Muscle layer of colon (tissue), 2 donors: ENCODE results near the gene TTC33.

Experiments used
- H3K27ac ChIP-seq: one replicate; pipeline ENCODE4 v1.7.0; 2013; ENCODE audit warnings: low read depth, mild to moderate bottlenecking, low read length, moderate library complexity
- H3K27me3 ChIP-seq, 2 donors: one replicate each; pipeline ENCODE4 v1.7.0; 2013; ENCODE audit warnings: low read length in 2 of 2, mild to moderate bottlenecking in 2 of 2; ENCODE audit not compliant: insufficient read depth in 2 of 2, control insufficient read depth in 1 of 2
- H3K36me3 ChIP-seq: one replicate; pipeline ENCODE4 v1.7.0; 2013; ENCODE audit warnings: mild to moderate bottlenecking, low read length; ENCODE audit not compliant: insufficient read depth
- H3K4me1 ChIP-seq: one replicate; pipeline ENCODE4 v1.7.0; 2013; ENCODE audit warnings: mild to moderate bottlenecking, low read length; ENCODE audit not compliant: insufficient read depth
- H3K4me3 ChIP-seq, 2 donors: one replicate each; pipeline ENCODE4 v1.7.0; 2013; ENCODE audit warnings: low read length in 2 of 2, low read depth in 1 of 2, mild to moderate bottlenecking in 1 of 2, moderate library complexity in 1 of 2
- H3K9ac ChIP-seq: one replicate; pipeline ENCODE4 v1.7.0; 2013; ENCODE audit warnings: low read length
- H3K9me3 ChIP-seq: one replicate; pipeline ENCODE4 v1.7.0; 2013; ENCODE audit warnings: mild to moderate bottlenecking, low read length
- donor health status: abdominal sarcoma.
- donor health status: Adenocarcinoma of cecum.

TTC33 gene

GRCh38 chr5:40685193-40685592 lies 70.6 kb downstream of the TTC33 start:
- peak overlapping the region; percentile 9 for H3K27ac ChIP-seq
- no peaks in the 10 kb centered on the region for H3K36me3 ChIP-seq
- H3K9me3 ChIP-seq, result no peaks in the 10 kb centered on the region
- peaks cover 0 to 7% of the 10 kb centered on the region in 2 donors for H3K27me3 ChIP-seq
- peak overlapping the region in 1 of 2 donors; percentile 30 for H3K4me3 ChIP-seq
- H3K4me1 ChIP-seq, result peaks cover 44% of the 10 kb centered on the region
- H3K9ac ChIP-seq, result no peak overlapping the region

GRCh38 chr5:40683305-40683704 lies 72.5 kb downstream of the TTC33 start:
- H3K4me1 ChIP-seq, result peaks cover 26% of the 10 kb centered on the region
- H3K27ac ChIP-seq, result peak overlapping the region; percentile 91
- H3K27me3 ChIP-seq, result peaks cover 0 to 7% of the 10 kb centered on the region in 2 donors
- H3K36me3 ChIP-seq, result no peaks in the 10 kb centered on the region
- peak overlapping the region in 1 of 2 donors; percentile 82 for H3K4me3 ChIP-seq
- peak overlapping the region; percentile 37 for H3K9ac ChIP-seq
- H3K9me3 ChIP-seq, result no peaks in the 10 kb centered on the region

GRCh38 chr5:40682154-40683017 lies 73.4 kb downstream of the TTC33 start:
- peak overlapping the region; percentile 81 for H3K9ac ChIP-seq

GRCh38 chr5:40681363-40682153 lies 74.2 kb downstream of the TTC33 start:
- Histone ChIP-seq H3K4me1 (peaks cover 25% of the 10 kb centered on the region), H3K27me3 (peaks cover 0 to 7% of the 10 kb centered on the region in 2 donors), H3K36me3 (no peaks in the 10 kb centered on the region), H3K9me3 (no peaks in the 10 kb centered on the region), H3K27ac (peak overlapping the region; percentile 91), H3K9ac (peak overlapping the region; percentile 81), H3K4me3 (peak overlapping the region; percentile 79 to 82)

More at GRCh38 chr5:40682154-40683017, 73.4 kb downstream of the TTC33 start:
- no peaks in the 10 kb centered on the region for H3K9me3 ChIP-seq
- H3K36me3 ChIP-seq, result no peaks in the 10 kb centered on the region
- peak overlapping the region; percentile 79 to 82 for H3K4me3 ChIP-seq
- H3K27ac ChIP-seq, result peak overlapping the region; percentile 91
- H3K4me1 ChIP-seq, result peaks cover 21% of the 10 kb centered on the region
- peaks cover 0 to 7% of the 10 kb centered on the region in 2 donors for H3K27me3 ChIP-seq

GRCh38 chr5:40680741-40681362 lies 74.9 kb downstream of the TTC33 start:
- H3K4me3 ChIP-seq, result peak overlapping the region; percentile 79 to 82
- no peaks in the 10 kb centered on the region for H3K9me3 ChIP-seq
- peak overlapping the region; percentile 91 for H3K27ac ChIP-seq
- peak overlapping the region; percentile 81 for H3K9ac ChIP-seq
- H3K4me1 ChIP-seq, result peaks cover 20% of the 10 kb centered on the region
- peaks cover 0 to 7% of the 10 kb centered on the region in 2 donors for H3K27me3 ChIP-seq
- H3K36me3 ChIP-seq, result no peaks in the 10 kb centered on the region

- Histone ChIP-seq H3K9ac (peak within 1 kb of the TSS; percentile 81), H3K4me3 (peak within 1 kb of the TSS; percentile 79 to 82), H3K9me3 (no peaks in the 10 kb centered on the region), H3K36me3 (no peaks in the 10 kb centered on the region), H3K27ac (peak within 1 kb of the TSS; percentile 91), H3K4me1 (peaks cover 14% of the 10 kb centered on the region), H3K27me3 (peaks cover 0 to 7% of the 10 kb centered on the region in 2 donors)
Measured at GRCh38 chr5:40679913-40680681, 75.7 kb downstream of the TTC33 start, which contains the start of gene PTGER4. PTGER4 (plus strand) TSS chr5:40679915; CDS start chr5:40680994, 1,079 bp downstream.

GRCh38 chr5:40679148-40679912 lies 76.4 kb downstream of the TTC33 start:
- Histone ChIP-seq H3K9ac (no peak overlapping the region), H3K27ac (peak overlapping the region; percentile 91)

GRCh38 chr5:40678460-40679147 lies 77.2 kb downstream of the TTC33 start:
- peak overlapping the region; percentile 17 to 82 for H3K4me3 ChIP-seq
- peaks cover 0 to 7% of the 10 kb centered on the region in 2 donors for H3K27me3 ChIP-seq
- no peaks in the 10 kb centered on the region for H3K9me3 ChIP-seq
- peak overlapping the region; percentile 44 for H3K9ac ChIP-seq
- no peaks in the 10 kb centered on the region for H3K36me3 ChIP-seq
- H3K4me1 ChIP-seq, result peaks cover 14% of the 10 kb centered on the region
- peak overlapping the region; percentile 67 for H3K27ac ChIP-seq

More at GRCh38 chr5:40679148-40679912, 76.4 kb downstream of the TTC33 start:
- Histone ChIP-seq H3K36me3 (no peaks in the 10 kb centered on the region), H3K4me3 (peak overlapping the region; percentile 79 to 82), H3K9me3 (no peaks in the 10 kb centered on the region), H3K27me3 (peaks cover 0 to 7% of the 10 kb centered on the region in 2 donors), H3K4me1 (peaks cover 14% of the 10 kb centered on the region)

GRCh38 chr5:40678026-40678425 lies 77.7 kb downstream of the TTC33 start:
- Histone ChIP-seq H3K27me3 (peaks cover 0 to 7% of the 10 kb centered on the region in 2 donors), H3K9me3 (no peaks in the 10 kb centered on the region), H3K4me1 (peaks cover 14% of the 10 kb centered on the region), H3K36me3 (no peaks in the 10 kb centered on the region), H3K9ac (no peak overlapping the region), H3K27ac (peak overlapping the region; percentile 57), H3K4me3 (no peak overlapping the region)
